MM.1S (cell line): ENCODE data around the gene CNNM2.
"Not testable (repeated sequence)": the region's sequence is repeated elsewhere in the genome, so short reads cannot be mapped to it uniquely, and the experiment has no call there.

Experiments used
- DNase-seq: peaks from one replicate; pipeline ENCODE4 v3.0.0-alpha.2; 2015
- H2AFZ ChIP-seq: fragments of 300-600 bp; sonication (generic); 2 replicates; pipeline ENCODE4 v1.6.0; 2016; ENCODE audit warnings: antibody characterized with exemption, low read length
- H3F3A ChIP-seq: fragments of 300-600 bp; sonication (generic); 2 replicates; pipeline ENCODE4 v1.6.1; 2016; ENCODE audit warnings: mild to moderate bottlenecking, antibody characterized with exemption, low read length, moderate library complexity, mixed read lengths; ENCODE audit not compliant: insufficient read depth
- H3K27ac ChIP-seq: fragments of 300-600 bp; sonication (generic); 2 replicates; pipeline ENCODE4 v1.5.1; 2016; ENCODE audit warnings: mild to moderate bottlenecking, low read length
- H3K27me3 ChIP-seq: fragments of 300-600 bp; sonication (generic); replicated peaks from 2 replicates; pipeline ENCODE4 v1.6.0; 2016; ENCODE audit warnings: low read length; ENCODE audit not compliant: insufficient read depth
- H3K36me3 ChIP-seq: fragments of 300-600 bp; sonication (generic); replicated peaks from 2 replicates; pipeline ENCODE4 v1.6.1; 2016; ENCODE audit warnings: mild to moderate bottlenecking, low read length, mixed read lengths; ENCODE audit not compliant: insufficient read depth
- H3K4me1 ChIP-seq: fragments of 300-600 bp; sonication (generic); 2 replicates; pipeline ENCODE4 v1.6.1; 2016; ENCODE audit warnings: low read length, mixed read lengths
- H3K4me2 ChIP-seq: fragments of 300-600 bp; sonication (generic); 2 replicates; pipeline ENCODE4 v1.6.0; 2016; ENCODE audit warnings: low read depth, low read length
- H3K4me3 ChIP-seq: fragments of 300-600 bp; sonication (generic); 2 replicates; pipeline ENCODE4 v1.5.1; 2016; ENCODE audit warnings: low read length, mixed read lengths
- H3K79me2 ChIP-seq: fragments of 300-600 bp; sonication (generic); 2 replicates; pipeline ENCODE4 v1.6.1; 2016; ENCODE audit warnings: mixed run types, low read length, mixed read lengths
- H3K9ac ChIP-seq: fragments of 300-600 bp; sonication (generic); 2 replicates; pipeline ENCODE4 v1.6.1; 2016; ENCODE audit warnings: low read length, mixed read lengths
- H3K9me2 ChIP-seq: fragments of 300-600 bp; sonication (generic); replicated peaks from 2 replicates; pipeline ENCODE4 v1.6.1; 2016; ENCODE audit warnings: mild to moderate bottlenecking, low read length, mixed read lengths; ENCODE audit not compliant: insufficient read depth
- H3K9me3 ChIP-seq: fragments of 300-600 bp; sonication (generic); replicated peaks from 2 replicates; pipeline ENCODE4 v1.6.1; 2016; ENCODE audit warnings: mild to moderate bottlenecking, low read length, mixed read lengths; ENCODE audit not compliant: insufficient read depth
- H4K20me1 ChIP-seq: fragments of 300-600 bp; sonication (generic); 2 replicates; pipeline ENCODE4 v1.6.1; 2016; ENCODE audit warnings: mild to moderate bottlenecking, low read length, moderate library complexity, mixed read lengths; ENCODE audit not compliant: insufficient read depth
- EZH2 ChIP-seq: fragments of 300-600 bp; sonication (generic); optimal IDR thresholded peaks from 2 replicates; pipeline ENCODE3; 2017; ENCODE audit warnings: low read depth, mild to moderate bottlenecking, antibody characterized with exemption, low read length, mixed read lengths
- EZH2phosphoT487 ChIP-seq: fragments of 300-600 bp; sonication (generic); IDR thresholded peaks from 2 replicates; pipeline ENCODE4 v1.6.1; 2018; ENCODE audit warnings: antibody characterized with exemption, low read length
- TF ChIP-seq, protein P1 (sequence below): fragments of 300-600 bp; sonication (generic); IDR thresholded peaks from 2 replicates; pipeline ENCODE4 v1.5.1; 2016; ENCODE audit warnings: antibody characterized with exemption, low read length, mixed read lengths

CNNM2 gene

DNA sequence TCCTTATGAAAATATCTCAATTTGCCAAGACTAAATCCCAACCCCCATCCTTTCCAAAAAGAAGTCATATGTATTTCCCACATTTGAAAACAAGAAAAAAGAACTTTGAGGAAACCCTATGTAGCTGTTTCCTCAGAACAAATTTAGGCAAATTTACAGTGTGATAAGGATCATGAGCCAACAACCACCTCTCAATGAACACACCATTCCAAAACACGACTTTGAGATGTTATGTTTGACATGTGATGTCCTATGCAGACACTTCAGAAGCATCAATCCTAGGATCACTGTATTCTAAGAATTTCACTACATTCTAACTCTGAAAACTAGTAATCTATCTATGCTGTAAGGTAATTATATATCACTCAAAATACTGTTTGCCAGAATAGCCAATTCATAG, 212.8 kb downstream of the CNNM2 start:
- no peaks in the 10 kb centered on the region for H3K9me2 ChIP-seq
- no peak overlapping the region for H2AFZ ChIP-seq
- no peak for DNase-seq
- H3K27ac ChIP-seq, result no peak overlapping the region
- H3F3A ChIP-seq, result no peaks in the 10 kb centered on the region
- H3K27me3 ChIP-seq, result no peaks in the 10 kb centered on the region
- H3K36me3 ChIP-seq, result no peaks in the 10 kb centered on the region
- no peaks in the 10 kb centered on the region for H4K20me1 ChIP-seq
- H3K79me2 ChIP-seq, result no peaks in the 10 kb centered on the region
- H3K4me1 ChIP-seq, result no peaks in the 10 kb centered on the region
- no peak overlapping the region for H3K9ac ChIP-seq
- H3K4me3 ChIP-seq, result no peak overlapping the region
- no peaks in the 10 kb centered on the region for H3K9me3 ChIP-seq
- H3K4me2 ChIP-seq, result no peak overlapping the region
- TF ChIP-seq, protein P1, sequence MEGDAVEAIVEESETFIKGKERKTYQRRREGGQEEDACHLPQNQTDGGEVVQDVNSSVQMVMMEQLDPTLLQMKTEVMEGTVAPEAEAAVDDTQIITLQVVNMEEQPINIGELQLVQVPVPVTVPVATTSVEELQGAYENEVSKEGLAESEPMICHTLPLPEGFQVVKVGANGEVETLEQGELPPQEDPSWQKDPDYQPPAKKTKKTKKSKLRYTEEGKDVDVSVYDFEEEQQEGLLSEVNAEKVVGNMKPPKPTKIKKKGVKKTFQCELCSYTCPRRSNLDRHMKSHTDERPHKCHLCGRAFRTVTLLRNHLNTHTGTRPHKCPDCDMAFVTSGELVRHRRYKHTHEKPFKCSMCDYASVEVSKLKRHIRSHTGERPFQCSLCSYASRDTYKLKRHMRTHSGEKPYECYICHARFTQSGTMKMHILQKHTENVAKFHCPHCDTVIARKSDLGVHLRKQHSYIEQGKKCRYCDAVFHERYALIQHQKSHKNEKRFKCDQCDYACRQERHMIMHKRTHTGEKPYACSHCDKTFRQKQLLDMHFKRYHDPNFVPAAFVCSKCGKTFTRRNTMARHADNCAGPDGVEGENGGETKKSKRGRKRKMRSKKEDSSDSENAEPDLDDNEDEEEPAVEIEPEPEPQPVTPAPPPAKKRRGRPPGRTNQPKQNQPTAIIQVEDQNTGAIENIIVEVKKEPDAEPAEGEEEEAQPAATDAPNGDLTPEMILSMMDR, result no peak

DNA sequence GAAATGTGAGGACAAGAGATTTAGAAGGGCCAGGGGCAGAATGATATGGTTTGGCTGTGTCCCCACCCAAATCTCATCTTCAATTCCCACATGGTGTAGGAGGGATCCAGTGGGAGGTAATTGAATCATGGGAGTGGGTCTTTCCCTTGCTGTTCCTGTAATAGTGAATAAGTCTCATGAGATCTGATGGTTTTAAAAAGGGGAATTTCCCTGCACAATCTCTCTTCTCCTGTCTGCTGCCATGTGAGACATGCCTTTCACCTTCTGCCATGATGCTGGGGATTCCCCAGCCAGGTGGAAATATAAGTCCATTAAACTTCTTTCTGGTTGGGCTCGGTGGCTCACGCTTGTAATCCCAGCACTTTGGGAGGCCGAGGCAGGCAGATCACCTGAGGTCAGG, 217.1 kb downstream of the CNNM2 start:
- not testable (repeated sequence) for H3K36me3 ChIP-seq, H3K9me3 ChIP-seq, H4K20me1 ChIP-seq

DNA sequence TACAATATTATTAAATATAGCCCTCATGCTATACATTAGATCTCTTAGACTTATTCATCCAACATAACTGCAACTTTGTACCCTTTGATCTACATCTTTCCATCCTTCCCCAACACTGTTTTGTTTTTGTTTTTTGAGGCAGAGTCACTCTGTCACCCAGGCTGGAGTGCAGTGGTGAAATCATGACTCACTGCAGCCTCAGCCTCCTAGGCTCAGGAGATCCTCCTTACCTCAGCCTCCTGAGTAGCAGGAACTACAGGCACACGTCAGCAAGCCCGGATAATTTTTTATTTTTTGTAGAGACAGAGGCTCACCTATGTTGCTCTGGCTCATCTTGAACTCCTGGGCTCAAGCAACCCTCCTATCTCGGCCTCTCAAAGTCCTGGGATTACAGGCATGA, 221.7 kb downstream of the CNNM2 start:
- no peaks in the 10 kb centered on the region for H3K4me1 ChIP-seq
- no peak for TF ChIP-seq EZH2
- TF ChIP-seq, protein P1, result no peak
- no peak for TF ChIP-seq EZH2phosphoT487
- no peak for DNase-seq
- no peaks in the 10 kb centered on the region for H3K9me3 ChIP-seq
- no peak overlapping the region for H3K4me2 ChIP-seq
- no peaks in the 10 kb centered on the region for H3K36me3 ChIP-seq
- no peaks in the 10 kb centered on the region for H3K9me2 ChIP-seq
- no peaks in the 10 kb centered on the region for H3K27me3 ChIP-seq
- H3F3A ChIP-seq, result no peaks in the 10 kb centered on the region
- no peak overlapping the region for H3K27ac ChIP-seq
- no peak overlapping the region for H3K4me3 ChIP-seq
- H3K9ac ChIP-seq, result no peak overlapping the region
- H4K20me1 ChIP-seq, result no peaks in the 10 kb centered on the region
- no peaks in the 10 kb centered on the region for H3K79me2 ChIP-seq
- no peak overlapping the region for H2AFZ ChIP-seq

More for the DNA sequence above, 217.1 kb downstream of the CNNM2 start:
- H3K79me2 ChIP-seq, H2AFZ ChIP-seq, DNase-seq, H3K9me2 ChIP-seq, H3K4me1 ChIP-seq, H3K4me2 ChIP-seq, H3F3A ChIP-seq, H3K9ac ChIP-seq, H3K4me3 ChIP-seq, H3K27ac ChIP-seq, H3K27me3 ChIP-seq: not testable (repeated sequence)
